ENCODE data around the gene RDM1. TPM values are rescaled to one million over a fixed set of nuclear protein-coding genes. Genes with fewer than 3 reads are reported as not detected.

The RDM1 gene
- total RNA-seq, 2 experiments from 2014 or later: 4.1 to 11.0 TPM

DNA sequence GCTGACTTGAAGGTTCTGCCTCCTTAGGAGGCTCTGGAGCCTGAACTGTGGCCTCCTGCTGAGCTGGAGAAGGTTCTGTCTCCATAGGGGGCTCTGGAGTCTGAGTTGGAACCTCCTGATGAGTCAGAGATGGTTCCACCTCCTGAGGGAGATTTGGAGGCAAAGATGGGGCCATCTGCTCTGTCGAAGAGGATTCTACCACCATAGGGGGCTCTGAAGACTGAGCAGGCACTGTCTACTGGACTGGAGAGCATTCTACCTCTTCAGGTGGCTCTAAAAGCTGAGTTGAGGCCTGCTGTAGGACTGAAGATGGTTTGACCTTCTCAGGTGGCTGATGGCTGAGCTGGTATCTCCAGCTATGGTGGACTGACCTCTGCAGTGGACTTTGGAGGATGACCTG is 16.2 kb downstream of the RDM1 start:
- Histone ChIP-seq H3K4me3 (ENCODE audit: low read depth, low read length, poor library complexity, severe bottlenecking) (no peak overlapping the region), H2AFZ (ENCODE audit: low read length) (no peak overlapping the region), H3K4me2 (ENCODE audit: low read length) (no peak overlapping the region), H3K36me3 (ENCODE audit: insufficient read depth, low read length) (no peaks in the 10 kb centered on the region), H3K27ac (ENCODE audit: low read depth, low read length, poor library complexity, severe bottlenecking) (no peak overlapping the region), H3K4me1 (ENCODE audit: insufficient read depth, low read length, poor library complexity, severe bottlenecking) (no peaks in the 10 kb centered on the region), H3K79me2 (ENCODE audit: insufficient read depth, low read depth, low read length) (no peaks in the 10 kb centered on the region), H4K20me1 (ENCODE audit: insufficient read depth, low read length) (no peaks in the 10 kb centered on the region), H3K9me2 (ENCODE audit: insufficient read depth, low read length) (no peaks in the 10 kb centered on the region), H3K9me3 (ENCODE audit: low read length) (no peaks in the 10 kb centered on the region)
- no TSS peak for BruUV-seq (replicated peaks)
- intact Hi-C loops (cut with micrococcal nuclease; ENCODE audit: unreplicated experiment): no loop called here
- POLR2A ChIA-PET: interaction anchor here (1.6 kb wide), 1 partner anchor 13 kb away, joined by 9 read pairs; no protein-coding TSS in a partner anchor
- no peak for DNase-seq (ENCODE audit: low spot score)
- TF ChIP-seq EZH2phosphoT487 (IDR thresholded peaks at IDR 0.05; ENCODE audit: borderline replicate concordance, low read depth, low read length) (no peak), CTCF (conservative IDR thresholded peaks at IDR 0.05; ENCODE audit: low read length) (no peak)
- CTCF ChIA-PET (ENCODE audit: unreplicated experiment): no interaction called here

GRCh38 chr17:35913609-35914008 is 17.0 kb downstream of the RDM1 start:
- no peak overlapping the region for H2AFZ ChIP-seq (ENCODE audit: low read length)
- no peaks in the 10 kb centered on the region for H3K36me3 ChIP-seq (ENCODE audit: insufficient read depth, low read length)
- no peaks in the 10 kb centered on the region for H4K20me1 ChIP-seq (ENCODE audit: insufficient read depth, low read length)
- ChIA-PET POLR2A (interaction anchor here (1.6 kb wide), 1 partner anchor 14 kb away, joined by 9 read pairs; no protein-coding TSS in a partner anchor), CTCF (ENCODE audit: unreplicated experiment) (no interaction called here)
- H3K4me3 ChIP-seq (ENCODE audit: low read depth, low read length, poor library complexity, severe bottlenecking): no peak overlapping the region
- intact Hi-C loops (cut with micrococcal nuclease; ENCODE audit: unreplicated experiment): no loop called here
- no peak overlapping the region for H3K27ac ChIP-seq (ENCODE audit: low read depth, low read length, poor library complexity, severe bottlenecking)
- no peak for TF ChIP-seq EZH2phosphoT487 (IDR thresholded peaks at IDR 0.05; ENCODE audit: borderline replicate concordance, low read depth, low read length)
- TF ChIP-seq CTCF (conservative IDR thresholded peaks at IDR 0.05; ENCODE audit: low read length): no peak
- no peaks in the 10 kb centered on the region for H3K4me1 ChIP-seq (ENCODE audit: insufficient read depth, low read length, poor library complexity, severe bottlenecking)
- BruUV-seq (replicated peaks): no TSS peak
- no peaks in the 10 kb centered on the region for H3K9me3 ChIP-seq (ENCODE audit: low read length)
- no peaks in the 10 kb centered on the region for H3K9me2 ChIP-seq (ENCODE audit: insufficient read depth, low read length)
- no peaks in the 10 kb centered on the region for H3K79me2 ChIP-seq (ENCODE audit: insufficient read depth, low read depth, low read length)
- no peak overlapping the region for H3K4me2 ChIP-seq (ENCODE audit: low read length)
- no peak for DNase-seq (ENCODE audit: low spot score)

GRCh38 chr17:35912942-35913341 is 17.6 kb downstream of the RDM1 start:
- TF ChIP-seq CTCF (conservative IDR thresholded peaks at IDR 0.05; ENCODE audit: low read length): no peak
- no peak for TF ChIP-seq EZH2phosphoT487 (IDR thresholded peaks at IDR 0.05; ENCODE audit: borderline replicate concordance, low read depth, low read length)
- BruUV-seq (replicated peaks): no TSS peak
- POLR2A ChIA-PET: no interaction called here

More at GRCh38 chr17:35912942-35913341, 17.6 kb downstream of the RDM1 start:
- Histone ChIP-seq H3K4me2 (ENCODE audit: low read length) (no peak overlapping the region), H3K9me3 (ENCODE audit: low read length) (no peaks in the 10 kb centered on the region), H3K4me3 (ENCODE audit: low read depth, low read length, poor library complexity, severe bottlenecking) (no peak overlapping the region), H3K36me3 (ENCODE audit: insufficient read depth, low read length) (no peaks in the 10 kb centered on the region), H3K79me2 (ENCODE audit: insufficient read depth, low read depth, low read length) (no peaks in the 10 kb centered on the region), H2AFZ (ENCODE audit: low read length) (no peak overlapping the region), H3K27ac (ENCODE audit: low read depth, low read length, poor library complexity, severe bottlenecking) (no peak overlapping the region), H3K4me1 (ENCODE audit: insufficient read depth, low read length, poor library complexity, severe bottlenecking) (no peaks in the 10 kb centered on the region), H4K20me1 (ENCODE audit: insufficient read depth, low read length) (no peaks in the 10 kb centered on the region), H3K9me2 (ENCODE audit: insufficient read depth, low read length) (no peaks in the 10 kb centered on the region)
- intact Hi-C loops (cut with micrococcal nuclease; ENCODE audit: unreplicated experiment): no loop called here
- CTCF ChIA-PET (ENCODE audit: unreplicated experiment): no interaction called here
- DNase-seq (ENCODE audit: low spot score): no peak
